Measurements from ENCODE around the gene CLPSL1.
"Not testable (repeated sequence)": the region's sequence is repeated elsewhere in the genome, so short reads cannot be mapped to it uniquely, and the experiment has no call there.

CLPSL1 gene, protein sequence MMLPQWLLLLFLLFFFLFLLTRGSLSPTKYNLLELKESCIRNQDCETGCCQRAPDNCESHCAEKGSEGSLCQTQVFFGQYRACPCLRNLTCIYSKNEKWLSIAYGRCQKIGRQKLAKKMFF
- 0 to 0.04 (median 0) reads per million in 18 experiments for total RNA-seq

DNA sequence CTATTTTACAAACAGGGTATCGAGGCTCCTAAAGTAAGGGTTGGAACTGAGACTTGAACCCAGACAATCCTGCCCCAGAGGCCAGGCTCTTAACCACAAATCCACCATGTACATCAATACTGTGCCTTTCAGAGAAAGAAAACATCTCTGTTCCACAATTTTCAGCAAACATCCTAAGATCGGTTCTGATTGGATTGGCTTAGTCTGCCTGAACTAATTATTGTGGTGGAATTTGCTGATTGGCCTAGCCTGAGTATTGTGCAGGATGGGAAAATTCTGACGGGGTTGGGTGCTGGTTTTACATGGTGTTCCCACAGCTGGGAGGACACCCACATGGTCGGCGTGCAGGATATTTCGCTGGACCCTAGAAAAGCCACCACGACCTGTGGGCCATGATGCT, at the start of gene CLPSL1:
Gene CLPSL1, plus strand, starts transcription at position 301 of the 400 bp plus-strand sequence. Its CDS starts 92 bp downstream, at position 393.
- no peak for DNase-seq

DNA sequence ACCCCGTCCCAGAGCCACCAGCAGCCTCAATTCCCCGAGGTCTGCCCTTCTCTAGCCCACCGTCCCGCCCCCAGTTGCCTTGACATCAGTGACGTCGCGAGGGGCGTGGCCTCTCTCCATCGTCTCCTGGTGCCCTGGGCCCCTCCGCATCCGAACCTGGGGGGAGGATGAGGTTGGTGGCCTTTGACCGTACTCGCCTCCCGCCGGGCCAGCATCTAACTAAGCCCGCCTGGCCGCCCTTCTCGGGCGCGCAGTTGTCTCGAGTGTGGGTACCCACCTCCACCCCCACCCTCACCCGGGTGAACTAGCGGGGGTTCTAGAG, 49.4 kb upstream of the CLPSL1 start:
- DNase-seq = no peak

DNA sequence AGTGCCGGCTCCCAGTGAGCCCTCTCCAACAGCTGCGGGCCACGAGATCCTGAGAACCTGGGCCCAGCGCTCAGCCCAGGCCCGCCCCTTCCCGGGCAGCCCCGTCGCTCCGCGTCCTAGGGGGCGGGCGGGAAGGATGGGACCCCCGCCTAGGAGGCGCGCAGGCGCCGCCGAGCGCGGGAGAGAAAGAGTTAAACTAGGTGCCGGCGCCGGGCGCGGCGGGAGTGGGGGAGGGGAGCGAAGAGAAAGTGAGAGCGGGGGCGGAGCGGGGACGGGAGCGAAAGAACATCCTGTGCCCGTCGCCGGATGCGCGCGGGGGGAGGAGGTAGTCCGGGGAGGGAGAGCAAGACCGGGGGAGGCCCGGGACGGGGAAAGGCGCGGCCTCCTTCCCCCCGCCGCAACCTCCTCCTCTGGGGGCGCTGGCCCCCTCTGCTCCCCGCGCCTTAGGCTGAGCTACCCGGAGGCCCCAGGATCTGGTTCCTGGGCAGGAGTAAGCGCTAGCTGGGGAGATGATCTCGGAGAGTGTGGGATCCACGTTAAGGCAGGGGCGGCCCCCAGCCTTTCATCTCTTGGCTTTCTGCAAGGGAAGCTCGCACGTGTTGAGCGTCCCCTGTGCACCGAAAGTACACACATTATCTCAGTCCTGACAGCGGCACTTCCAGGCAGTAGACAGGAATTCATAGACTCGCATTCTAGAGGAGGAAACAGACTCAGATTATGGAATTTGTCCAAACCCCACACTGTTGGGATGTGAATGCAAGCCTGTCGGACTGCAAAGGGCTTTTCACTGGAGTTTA, 48.9 kb upstream of the CLPSL1 start:
- DNase-seq = no peak

DNA sequence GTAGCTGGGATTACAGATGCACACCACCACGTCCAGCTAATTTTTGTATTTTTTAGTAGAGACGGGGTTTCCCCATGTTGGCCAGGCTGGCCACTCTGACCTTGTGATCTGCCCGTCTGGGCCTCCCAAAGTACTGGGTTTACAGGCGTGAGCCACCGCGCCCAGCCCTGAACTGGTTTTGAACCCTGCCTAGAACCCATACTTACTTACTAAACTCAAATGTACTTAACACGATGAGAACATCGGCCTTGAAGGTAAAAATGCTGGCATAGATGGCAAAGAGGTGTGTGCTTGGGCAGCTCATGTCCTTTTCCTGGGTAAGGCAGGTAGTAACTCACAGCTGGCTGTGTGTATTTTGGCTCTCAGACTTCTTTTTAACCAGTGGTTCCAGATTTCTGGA, 47.2 kb upstream of the CLPSL1 start:
- DNase-seq = no peak

DNA sequence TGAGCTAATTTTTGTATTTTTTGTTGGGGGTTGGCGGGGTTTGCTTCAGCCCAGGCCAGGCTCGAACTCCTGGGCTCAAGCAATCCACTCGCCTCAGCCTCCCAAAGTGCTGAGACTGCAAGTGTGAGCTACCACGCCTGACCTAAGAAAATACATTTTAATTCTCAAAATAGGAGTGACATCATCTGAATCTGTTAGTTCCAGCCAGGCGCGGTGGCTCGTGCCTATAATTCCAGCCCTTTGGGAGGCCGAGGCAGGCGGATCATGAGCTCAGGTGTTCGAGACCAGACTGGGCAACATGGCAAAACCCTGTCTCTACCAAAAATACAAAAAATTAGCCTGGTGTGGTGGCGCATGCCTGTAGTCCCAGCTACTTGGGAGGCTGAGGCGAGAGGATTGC, 46.5 kb upstream of the CLPSL1 start:
- not testable (repeated sequence) for DNase-seq

DNA sequence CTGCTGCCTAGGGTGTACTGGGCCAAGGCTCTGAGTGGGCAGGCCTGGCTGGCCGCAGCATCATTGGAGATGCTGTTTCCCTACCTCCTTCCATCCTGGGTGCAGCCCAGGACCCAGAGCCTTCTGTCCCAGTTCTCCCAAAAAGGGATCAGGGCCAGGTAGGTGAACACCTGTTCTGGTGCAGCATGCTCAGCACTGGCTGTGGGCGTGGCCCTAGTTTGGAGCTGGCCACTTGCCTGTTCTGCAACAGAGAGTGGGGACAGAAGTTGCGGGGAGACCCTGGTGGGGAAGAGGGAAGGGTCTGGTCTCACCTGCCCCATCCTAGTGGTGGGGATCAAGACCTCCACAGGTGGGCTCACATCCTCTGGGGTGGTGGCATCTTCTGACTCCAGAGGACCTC, 45.4 kb upstream of the CLPSL1 start:
- no peak for DNase-seq

DNA sequence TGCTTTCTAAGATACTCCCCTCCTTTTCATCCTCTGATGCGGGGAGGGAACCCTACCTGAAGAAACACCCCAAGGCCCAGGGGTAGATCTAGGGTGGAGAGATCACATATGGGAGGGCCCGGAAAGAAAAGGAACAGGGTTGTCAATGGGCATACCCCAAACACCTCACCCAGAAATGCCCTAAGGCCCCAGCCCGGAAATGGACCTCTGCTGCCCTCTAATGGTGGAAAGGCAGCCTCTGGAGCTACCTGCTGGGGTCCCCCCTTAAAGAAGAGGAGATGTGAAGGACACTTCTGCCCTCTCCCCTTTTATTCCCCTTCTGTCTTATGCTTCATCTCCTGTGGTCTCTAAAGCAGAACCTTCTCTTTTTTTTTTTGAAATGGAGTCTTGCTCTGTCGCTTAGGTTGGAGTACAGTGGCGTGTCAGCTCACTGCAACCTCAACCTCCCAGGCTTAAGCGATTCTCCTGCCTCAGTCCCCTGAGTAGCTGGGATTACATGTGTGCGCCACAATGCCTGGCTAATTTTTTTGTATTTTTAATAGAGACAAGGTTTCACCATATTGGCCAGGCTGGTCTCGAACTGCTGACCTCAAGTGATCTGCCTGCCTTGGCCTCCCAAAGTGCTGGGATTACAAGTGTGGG, 44.4 kb upstream of the CLPSL1 start:
- peak; percentile 70 to 71 for DNase-seq

DNA sequence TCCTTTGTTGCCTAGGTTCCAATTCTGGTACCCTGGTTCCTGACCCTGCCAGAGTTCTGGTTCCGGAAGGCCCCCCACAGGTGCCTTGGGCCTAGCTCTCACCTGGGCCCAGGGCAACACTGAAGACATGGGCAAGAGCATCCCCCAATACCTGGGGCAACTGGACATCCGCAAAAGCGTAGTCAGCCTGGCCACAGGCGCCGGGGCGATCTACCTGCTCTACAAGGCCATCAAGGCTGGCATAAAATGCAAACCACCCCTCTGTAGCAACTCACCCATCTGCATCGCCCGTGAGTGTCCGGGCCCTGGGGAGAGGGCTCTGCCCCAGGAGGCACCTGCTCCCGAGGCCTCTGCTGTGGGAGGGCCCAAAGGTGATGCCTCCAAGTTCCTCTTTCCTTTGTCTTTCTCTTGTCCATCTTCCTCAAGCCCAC, 43.8 kb upstream of the CLPSL1 start, which contains the start of gene ARMC12:
Gene ARMC12, plus strand, starts transcription at position 51 of the 431 bp plus-strand sequence. Its CDS starts 77 bp downstream, at position 128.
- DNase-seq = no peak

DNA sequence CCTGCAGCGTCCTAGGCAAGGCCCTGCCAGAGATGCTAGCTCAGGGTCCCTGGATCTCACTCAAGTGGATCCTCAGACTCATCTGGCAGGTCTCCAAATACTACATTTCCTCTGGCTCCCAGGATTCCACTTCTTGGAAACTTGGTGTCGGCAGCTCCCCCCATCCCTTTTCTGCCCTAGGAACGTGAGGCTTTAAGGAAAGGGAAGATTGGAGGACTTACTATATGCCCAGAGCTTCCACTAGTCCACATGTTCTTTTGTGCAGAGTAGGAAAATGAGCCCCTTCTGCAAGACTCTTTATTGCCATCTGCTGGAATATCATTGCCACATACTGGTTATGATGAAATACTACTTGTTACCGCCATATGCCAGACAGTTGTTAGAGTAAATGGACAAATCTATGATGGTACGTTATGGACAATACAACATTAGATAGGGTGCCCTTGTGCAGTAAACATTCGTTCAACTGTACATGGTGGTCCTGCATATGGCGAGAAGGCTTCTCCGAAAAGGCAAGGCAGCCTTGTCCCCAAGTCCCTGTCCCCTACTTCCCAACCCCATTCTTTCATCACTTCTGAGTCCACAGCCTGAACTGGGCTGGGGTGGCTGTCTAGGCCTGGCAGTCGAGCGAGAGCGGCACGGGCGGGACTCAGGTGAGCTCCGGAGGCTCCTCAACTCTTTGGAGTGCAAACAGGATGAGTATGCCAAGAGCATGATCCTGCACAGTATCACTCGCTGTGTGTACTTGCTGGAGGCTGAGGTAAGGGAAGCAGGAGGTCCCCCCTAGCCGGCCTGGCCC, 43.2 kb upstream of the CLPSL1 start:
- peak; percentile 74 to 83 for DNase-seq

DNA sequence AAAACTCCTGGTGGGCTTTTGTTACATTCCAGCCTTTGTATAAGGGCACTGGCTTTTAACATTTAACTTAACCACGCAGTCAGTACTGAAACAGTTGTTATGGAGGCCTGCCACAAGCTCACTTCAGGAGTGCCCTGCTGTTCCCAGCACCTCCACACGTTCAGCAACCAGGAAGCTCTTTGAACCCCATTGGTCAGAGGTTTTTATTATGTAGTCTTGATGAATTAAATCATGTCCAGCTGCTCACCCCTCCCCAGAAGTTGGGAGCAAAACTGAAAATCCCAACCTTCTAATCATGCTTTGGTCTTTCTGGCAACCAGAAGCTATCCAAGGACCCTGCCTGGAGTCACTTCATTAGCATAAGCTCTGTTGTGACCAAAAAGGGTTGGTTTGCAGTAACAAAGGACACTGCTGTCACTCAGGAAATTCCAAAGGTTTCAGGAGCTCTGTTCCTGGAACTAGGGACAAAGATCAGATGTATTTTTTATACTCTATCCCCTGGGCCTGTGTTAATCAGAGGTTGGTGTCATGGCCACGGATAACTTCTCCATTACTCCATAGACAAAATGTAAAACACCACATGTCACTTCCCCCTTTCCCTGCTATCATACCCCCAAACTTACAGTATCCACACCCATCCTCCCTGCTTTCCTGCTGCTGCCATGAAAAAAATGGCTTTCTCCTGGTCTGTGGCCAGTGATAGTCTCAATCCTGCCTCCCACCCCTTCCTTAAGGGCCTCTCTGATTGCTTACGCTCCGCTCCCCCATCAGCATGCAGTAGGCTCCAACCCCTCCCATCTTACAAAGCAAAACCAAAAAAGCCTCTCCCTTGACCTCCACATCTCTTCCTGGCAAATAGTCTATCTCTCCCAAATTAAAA, 40.9 kb upstream of the CLPSL1 start:
- no peak for DNase-seq

DNA sequence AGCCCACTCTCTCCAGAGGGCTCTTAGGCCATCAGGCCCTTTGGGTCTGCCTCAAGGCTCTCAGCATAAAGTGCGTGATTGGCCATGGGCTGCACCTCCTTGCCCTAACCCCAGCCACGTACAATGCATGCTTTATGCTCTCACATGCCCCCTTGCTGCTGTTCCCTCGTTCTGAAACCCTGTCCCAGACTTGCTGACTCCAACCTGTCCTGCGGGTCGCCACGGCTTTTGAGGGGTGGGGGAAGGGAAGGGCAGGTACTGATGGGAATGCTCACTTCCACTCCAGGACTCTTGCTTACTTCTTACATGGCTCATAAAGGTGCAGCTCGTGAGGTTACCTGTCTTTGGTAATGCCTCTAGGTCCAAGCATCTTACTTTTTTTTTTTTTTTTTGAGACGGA, 38.0 kb upstream of the CLPSL1 start:
- DNase-seq = no peak

DNA sequence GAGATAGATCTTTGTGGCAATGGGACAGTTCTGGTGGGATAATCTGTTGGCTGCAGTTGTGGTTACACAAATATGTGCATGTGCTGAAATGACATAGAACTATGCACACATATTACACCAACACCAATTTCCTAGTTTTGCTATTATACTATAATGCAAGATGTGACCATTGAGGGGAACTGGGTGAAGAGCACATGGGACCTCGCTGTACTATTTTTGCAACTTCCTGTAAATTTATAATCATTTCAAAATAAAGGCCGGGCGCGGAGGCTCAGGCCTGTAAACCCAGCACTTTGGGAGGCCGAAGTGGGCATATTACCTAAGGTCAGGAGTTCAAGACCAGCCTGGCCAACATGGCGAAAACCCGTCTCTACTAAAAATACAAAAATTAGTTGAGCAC, 35.3 kb upstream of the CLPSL1 start:
- peak; percentile 67 to 88 for DNase-seq

DNA sequence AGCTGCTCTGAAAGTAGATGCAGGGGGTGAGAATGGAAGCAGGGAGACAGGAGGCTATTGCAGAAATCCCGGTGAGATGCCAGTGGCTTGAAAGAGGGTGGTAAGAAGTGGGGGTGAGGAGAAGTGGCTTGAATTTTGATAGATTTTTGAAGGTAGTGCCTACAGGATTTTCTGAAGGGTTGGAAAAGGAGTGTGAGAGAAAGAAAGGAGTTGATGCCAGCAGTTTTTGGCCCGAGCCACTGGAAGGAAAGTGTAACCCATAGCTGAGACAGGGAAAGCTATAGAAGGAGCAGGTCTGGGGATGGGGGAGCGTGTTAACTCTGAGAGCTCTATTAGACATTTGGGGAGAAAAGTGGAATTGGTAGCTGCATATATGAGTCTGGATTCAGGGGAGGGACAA, 34.3 kb upstream of the CLPSL1 start:
- no peak for DNase-seq

DNA sequence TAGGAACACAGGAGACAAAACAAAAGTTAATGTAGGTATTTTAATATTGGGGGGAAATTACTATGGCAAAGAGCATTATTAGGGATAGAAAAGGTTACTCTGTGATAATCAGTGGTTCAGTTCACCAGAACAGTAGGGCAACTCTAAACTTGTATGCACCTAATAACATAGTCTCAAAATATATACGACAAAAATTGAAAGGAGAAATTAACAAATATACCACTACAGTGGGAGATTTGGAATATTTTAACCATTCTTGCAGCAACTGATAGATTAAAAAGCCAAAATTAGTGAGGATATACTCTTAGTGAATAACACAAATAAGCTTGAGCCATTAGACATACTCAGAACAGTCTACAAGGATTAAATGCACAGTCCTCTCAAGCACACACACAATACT, 32.9 kb upstream of the CLPSL1 start:
- no peak for DNase-seq

DNA sequence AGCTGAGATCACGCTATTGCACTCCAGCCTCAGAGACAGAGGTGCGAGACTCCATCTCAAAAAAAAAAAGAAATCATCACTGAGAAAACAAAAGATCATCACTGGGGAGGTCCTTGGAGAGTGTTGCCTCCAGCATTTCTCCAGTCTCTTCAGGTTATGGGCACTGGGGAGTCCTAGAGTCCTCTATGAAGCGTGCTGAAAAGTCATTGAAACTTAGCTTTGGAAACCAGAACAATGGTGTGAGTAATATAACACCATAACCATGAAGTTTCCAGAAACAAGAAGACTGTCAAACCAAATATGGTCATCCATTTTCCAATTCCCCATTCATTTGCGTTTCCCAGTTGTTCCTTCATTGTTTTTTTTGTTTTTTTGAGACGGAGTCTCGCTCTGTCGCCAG, 30.3 kb upstream of the CLPSL1 start:
- no peak for DNase-seq

DNA sequence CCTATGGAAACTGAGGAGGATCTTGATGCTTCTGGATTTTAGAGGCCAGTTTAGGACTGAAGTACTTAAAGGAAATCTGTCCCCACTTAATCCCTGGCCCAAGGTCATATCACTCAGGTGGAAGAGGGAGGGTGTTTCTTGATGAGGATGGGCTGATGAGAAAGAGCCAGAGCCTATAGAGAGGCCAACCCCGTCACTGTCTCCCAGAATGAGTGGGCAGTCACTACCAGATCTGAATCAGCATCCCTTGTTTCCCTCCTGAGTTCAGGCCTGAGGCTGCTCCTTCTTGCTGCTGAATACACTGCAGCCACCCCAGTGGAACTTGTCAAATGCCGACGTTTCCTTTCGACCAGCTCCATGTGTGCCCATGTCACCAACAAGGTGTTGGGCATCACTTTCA, 29.2 kb upstream of the CLPSL1 start:
- no peak for DNase-seq

DNA sequence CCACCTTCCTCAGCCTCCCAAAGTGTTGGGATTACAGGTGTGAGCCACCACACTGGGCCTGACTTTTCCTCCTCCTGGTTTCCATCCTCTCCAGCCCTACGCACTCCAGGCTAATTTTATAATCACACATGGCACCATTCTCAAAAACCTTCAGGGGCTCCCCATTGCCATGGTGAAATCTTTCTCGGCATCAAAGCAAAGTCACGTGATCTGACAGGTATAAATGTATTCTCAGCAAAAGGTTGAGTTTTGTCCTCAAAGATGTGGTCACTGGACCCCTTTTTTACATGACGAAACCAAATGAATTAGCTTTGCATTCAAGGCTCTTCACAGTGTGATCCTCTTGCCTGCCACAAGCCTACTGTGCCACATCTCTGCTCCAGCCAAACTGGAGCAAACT, 28.5 kb upstream of the CLPSL1 start:
- no peak for DNase-seq

DNA sequence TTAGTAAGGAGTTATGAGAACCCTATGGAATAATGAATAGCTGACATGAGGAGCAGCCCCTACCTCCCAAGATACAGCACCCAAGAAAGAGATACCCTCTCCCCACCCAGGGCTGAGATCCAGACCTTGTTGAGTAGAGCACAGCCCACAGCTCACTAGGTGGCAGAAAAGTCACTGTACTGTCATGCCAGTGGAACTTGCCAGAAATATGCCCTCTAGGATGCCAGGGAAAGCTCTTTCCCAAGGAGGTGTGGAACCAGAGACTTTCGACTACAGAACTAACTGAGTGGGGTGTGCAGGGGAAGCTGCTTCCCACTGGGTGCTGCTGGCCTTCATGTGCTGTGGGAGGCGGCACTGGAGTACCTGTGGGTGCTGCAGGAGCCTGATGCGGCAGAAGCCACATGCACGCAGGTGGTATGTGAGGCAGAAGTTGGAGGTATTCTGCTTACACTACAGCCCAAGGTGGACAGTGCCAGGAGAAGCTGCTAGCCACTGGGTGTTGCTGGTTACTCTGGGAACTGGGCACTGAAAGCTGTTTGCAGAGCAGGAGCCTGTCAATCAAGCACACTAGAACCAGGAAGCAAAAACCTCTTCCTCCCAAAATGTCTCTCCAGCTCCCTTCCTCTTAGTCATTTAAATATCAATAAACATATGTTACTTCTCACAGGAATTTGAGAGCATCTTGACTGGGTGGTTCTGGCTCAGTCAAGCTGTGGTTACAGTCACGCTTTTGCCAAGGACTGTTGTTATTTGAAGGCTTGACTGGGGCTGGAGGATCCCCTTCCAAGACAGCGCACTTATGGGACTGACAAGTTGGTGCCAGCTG, 26.2 kb upstream of the CLPSL1 start:
- DNase-seq = peak in 1 of 2 donors; percentile 7

DNA sequence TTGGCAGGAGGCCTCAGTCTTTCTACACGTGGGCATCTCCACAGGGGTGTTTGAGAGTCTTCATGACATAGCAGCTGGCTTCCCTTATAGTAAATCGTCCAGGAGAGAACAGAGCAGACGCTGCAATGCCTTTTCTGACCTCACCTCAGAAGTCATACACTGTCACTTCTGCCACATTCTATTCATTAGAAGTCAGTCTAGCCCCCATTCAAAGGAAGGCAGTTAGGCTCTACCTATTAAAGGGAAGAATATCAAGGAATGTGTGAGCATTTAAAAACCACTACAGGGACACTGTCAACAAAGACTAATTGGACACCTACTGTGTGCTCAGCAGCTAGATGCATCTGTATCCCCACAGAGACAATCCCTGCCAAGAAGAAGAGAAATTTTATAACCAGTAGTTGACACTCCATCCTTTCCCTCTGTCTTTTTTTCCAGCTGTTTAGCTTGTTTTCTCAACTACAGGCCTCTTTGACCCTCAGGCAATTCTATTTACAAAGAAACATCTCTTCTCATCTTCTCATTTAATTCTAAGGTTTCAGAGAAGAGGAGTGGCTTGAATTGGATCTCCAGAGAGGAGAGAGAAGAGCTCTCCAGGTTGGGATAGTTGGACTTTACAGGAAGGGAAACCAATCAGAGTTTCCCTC, 25.4 kb upstream of the CLPSL1 start:
- no peak for DNase-seq

DNA sequence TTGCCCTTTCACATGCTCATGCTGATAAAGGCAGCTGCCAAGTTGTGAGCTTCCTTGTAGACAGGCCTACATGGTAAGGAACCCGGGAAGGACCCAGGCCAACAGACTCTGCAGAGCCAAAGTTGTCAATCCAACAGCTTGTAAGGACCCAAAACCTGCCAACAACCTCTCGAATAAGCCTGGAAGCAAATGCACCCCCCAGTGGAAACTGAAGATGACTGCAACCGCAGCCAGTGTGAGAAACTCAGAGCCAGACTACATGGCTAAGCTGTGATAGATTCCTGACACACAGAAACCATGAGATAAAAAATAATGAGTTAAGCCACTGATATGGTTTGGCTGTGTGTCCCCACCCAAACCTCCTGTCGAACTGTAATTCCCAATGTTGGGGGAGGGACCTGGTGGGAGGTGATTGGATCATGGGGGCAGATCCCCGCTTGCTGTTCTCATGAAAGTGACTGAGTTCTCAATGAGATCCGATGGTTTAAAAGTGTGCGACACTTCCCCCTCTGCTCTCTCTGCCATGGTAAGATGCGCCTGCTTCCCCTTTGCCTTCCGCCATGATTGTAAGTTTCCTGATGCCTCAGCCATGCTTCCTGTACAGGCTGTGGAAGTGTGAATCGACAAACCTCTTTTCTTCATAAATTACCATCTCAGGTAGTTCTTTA, 23.2 kb upstream of the CLPSL1 start:
- DNase-seq = peak in 1 of 2 donors; percentile 20
